KMS-11 (cell line): ENCODE results near the gene C3AR1.

Experiments used
- H2AFZ ChIP-seq: fragments of 200-600 bp; sonication (generic); 2 replicates; pipeline ENCODE4 v1.6.1; 2016; ENCODE audit warnings: antibody characterized with exemption, mixed run types, low read depth
- H3K27ac ChIP-seq: fragments of 200-600 bp; sonication (generic); 2 replicates; pipeline ENCODE4 v1.6.1; 2016; ENCODE audit warnings: mild to moderate bottlenecking, mixed run types
- H3K27me3 ChIP-seq: fragments of 200-600 bp; sonication (generic); 2 replicates; pipeline ENCODE4 v1.6.1; 2017; ENCODE audit warnings: mild to moderate bottlenecking, low read depth, mixed run types, moderate library complexity; ENCODE audit not compliant: insufficient read depth
- H3K36me3 ChIP-seq: fragments of 200-600 bp; sonication (generic); 2 replicates; pipeline ENCODE4 v1.6.1; 2017; ENCODE audit warnings: mild to moderate bottlenecking, mixed run types; ENCODE audit not compliant: insufficient read depth
- H3K4me1 ChIP-seq: fragments of 200-600 bp; sonication (generic); 2 replicates; pipeline ENCODE4 v1.6.1; 2016; ENCODE audit warnings: mild to moderate bottlenecking, low read depth, mixed run types; ENCODE audit not compliant: poor library complexity, severe bottlenecking
- H3K4me2 ChIP-seq: fragments of 200-600 bp; sonication (generic); 2 replicates; pipeline ENCODE4 v1.7.0; 2016; ENCODE audit warnings: mild to moderate bottlenecking, mixed run types
- H3K4me3 ChIP-seq: fragments of 200-600 bp; sonication (generic); IDR thresholded peaks from 2 replicates; pipeline ENCODE4 v1.6.1; 2017; ENCODE audit warnings: low read depth, low read length, mixed read lengths; ENCODE audit not compliant: insufficient read depth
- H3K79me2 ChIP-seq: fragments of 200-600 bp; sonication (generic); 2 replicates; pipeline ENCODE4 v1.6.1; 2016; ENCODE audit warnings: low read depth, mixed run types; ENCODE audit not compliant: insufficient read depth
- H3K9ac ChIP-seq: fragments of 200-600 bp; sonication (generic); 2 replicates; pipeline ENCODE4 v1.6.1; 2016; ENCODE audit warnings: mild to moderate bottlenecking, mixed run types
- H4K20me1 ChIP-seq: fragments of 200-600 bp; sonication (generic); 2 replicates; pipeline ENCODE4 v1.6.1; 2016; ENCODE audit warnings: mild to moderate bottlenecking, mixed run types; ENCODE audit not compliant: insufficient read depth
- CTCF ChIP-seq: fragments of 200-600 bp; sonication (generic); conservative IDR thresholded peaks from 2 replicates; pipeline ENCODE4 v1.6.1; 2017; ENCODE audit warnings: low read depth, mild to moderate bottlenecking, antibody characterized with exemption, low read length, moderate library complexity, mixed read lengths

The C3AR1 gene

GRCh38 chr12:8035440-8036010 is 30.6 kb downstream of the C3AR1 start:
- no peak for TF ChIP-seq CTCF
- Histone ChIP-seq H3K9ac (no peak overlapping the region), H2AFZ (no peak overlapping the region), H3K4me3 (no peak overlapping the region), H4K20me1 (no peaks in the 10 kb centered on the region), H3K36me3 (no peaks in the 10 kb centered on the region), H3K4me1 (peaks cover 28% of the 10 kb centered on the region), H3K27ac (no peak overlapping the region), H3K27me3 (no peaks in the 10 kb centered on the region), H3K79me2 (no peaks in the 10 kb centered on the region), H3K4me2 (no peak overlapping the region)

- H2AFZ ChIP-seq = no peak overlapping the region
- H3K27ac ChIP-seq = no peak overlapping the region
- peaks cover 28% of the 10 kb centered on the region for H3K4me1 ChIP-seq
- H3K4me3 ChIP-seq = no peak overlapping the region
- H3K36me3 ChIP-seq = no peaks in the 10 kb centered on the region
- no peak overlapping the region for H3K9ac ChIP-seq
- no peaks in the 10 kb centered on the region for H3K79me2 ChIP-seq
- H3K4me2 ChIP-seq = 0 out of 2 replicates have a peak overlapping the region, but pooled peaks have one; percentile 91
- H3K27me3 ChIP-seq = no peaks in the 10 kb centered on the region
- TF ChIP-seq CTCF = no peak
- no peaks in the 10 kb centered on the region for H4K20me1 ChIP-seq
Observed at GRCh38 chr12:8034802-8035201, 31.4 kb downstream of the C3AR1 start.

- H3K27me3 ChIP-seq = no peaks in the 10 kb centered on the region
Observed at GRCh38 chr12:8033153-8034044, 32.8 kb downstream of the C3AR1 start.

More at GRCh38 chr12:8033153-8034044, 32.8 kb downstream of the C3AR1 start:
- Histone ChIP-seq H4K20me1 (no peaks in the 10 kb centered on the region), H3K27ac (peak overlapping the region; percentile 44; the same call in 1 of the 2 replicates), H2AFZ (peak overlapping the region; percentile 92), H3K4me3 (peak overlapping the region; percentile 41), H3K36me3 (no peaks in the 10 kb centered on the region), H3K4me1 (peaks cover 28% of the 10 kb centered on the region), H3K4me2 (peak overlapping the region; percentile 91), H3K9ac (peak overlapping the region; percentile 86), H3K79me2 (no peaks in the 10 kb centered on the region)
- TF ChIP-seq CTCF = no peak
